ENCODE results near the gene RAD51B. TPM values are rescaled to one million over a fixed set of nuclear protein-coding genes. Genes with fewer than 3 reads are reported as not detected.

RAD51B gene
- total RNA-seq, 2 donors from 2014 or later = 22.8 to 33.8 TPM

DNA sequence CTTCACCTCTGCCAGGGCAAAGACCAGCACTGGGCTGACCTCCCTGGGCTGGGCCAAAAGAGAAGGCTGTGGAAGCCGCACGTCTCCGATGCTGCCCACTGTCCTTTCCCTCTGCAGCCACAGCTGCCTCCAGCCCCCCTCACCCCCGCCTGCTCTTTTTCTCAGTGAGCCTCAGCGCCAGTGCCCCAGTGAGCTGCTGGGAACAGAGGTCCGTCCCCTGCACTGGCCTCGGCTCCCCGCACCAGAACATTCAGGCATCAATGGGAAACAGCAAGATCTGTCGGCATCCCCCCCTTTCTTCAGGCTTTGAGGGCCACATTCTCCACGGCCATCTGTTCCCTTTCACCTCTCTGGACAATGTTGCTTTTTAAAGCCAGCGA lies 575.2 kb downstream of the RAD51B start:
- Histone ChIP-seq H3K4me1 (ENCODE audit: control insufficient read depth, insufficient read depth, low read length) (peaks cover 11% of the 10 kb centered on the region), H3K9ac (ENCODE audit: extremely low read depth, low read length, poor library complexity, severe bottlenecking) (no peak overlapping the region), H3K9me3 (ENCODE audit: control insufficient read depth, low read length) (no peaks in the 10 kb centered on the region), H3K36me3 (ENCODE audit: control insufficient read depth, insufficient read depth, low read length) (no peaks in the 10 kb centered on the region), H3K27ac (ENCODE audit: low read depth, low read length) (peak overlapping the region; percentile 88), H3K4me3 (ENCODE audit: low read length) (no peak overlapping the region), H3K27me3 (ENCODE audit: control insufficient read depth, insufficient read depth, low read length, poor library complexity, severe bottlenecking) (no peaks in the 10 kb centered on the region)
- Mint-ChIP-seq H3K4me1 (peaks cover 32% of the 10 kb centered on the region), H3K9me3 (no peaks in the 10 kb centered on the region), H3K27me3 (ENCODE audit: insufficient read depth) (no peaks in the 10 kb centered on the region), H3K27ac (no peak overlapping the region), H3K4me3 (no peak overlapping the region), H3K36me3 (ENCODE audit: low read depth) (no peaks in the 10 kb centered on the region)
- no peak for DNase-seq
- WGBS, 2 experiments (ENCODE audit: insufficient coverage in 1 of 2, insufficient read length in 1 of 2) = 34 to 73% methylated on average over 9 to 11 of the region's 11 CpGs
- TF ChIP-seq, protein P1, sequence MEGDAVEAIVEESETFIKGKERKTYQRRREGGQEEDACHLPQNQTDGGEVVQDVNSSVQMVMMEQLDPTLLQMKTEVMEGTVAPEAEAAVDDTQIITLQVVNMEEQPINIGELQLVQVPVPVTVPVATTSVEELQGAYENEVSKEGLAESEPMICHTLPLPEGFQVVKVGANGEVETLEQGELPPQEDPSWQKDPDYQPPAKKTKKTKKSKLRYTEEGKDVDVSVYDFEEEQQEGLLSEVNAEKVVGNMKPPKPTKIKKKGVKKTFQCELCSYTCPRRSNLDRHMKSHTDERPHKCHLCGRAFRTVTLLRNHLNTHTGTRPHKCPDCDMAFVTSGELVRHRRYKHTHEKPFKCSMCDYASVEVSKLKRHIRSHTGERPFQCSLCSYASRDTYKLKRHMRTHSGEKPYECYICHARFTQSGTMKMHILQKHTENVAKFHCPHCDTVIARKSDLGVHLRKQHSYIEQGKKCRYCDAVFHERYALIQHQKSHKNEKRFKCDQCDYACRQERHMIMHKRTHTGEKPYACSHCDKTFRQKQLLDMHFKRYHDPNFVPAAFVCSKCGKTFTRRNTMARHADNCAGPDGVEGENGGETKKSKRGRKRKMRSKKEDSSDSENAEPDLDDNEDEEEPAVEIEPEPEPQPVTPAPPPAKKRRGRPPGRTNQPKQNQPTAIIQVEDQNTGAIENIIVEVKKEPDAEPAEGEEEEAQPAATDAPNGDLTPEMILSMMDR (conservative IDR thresholded peaks at IDR 0.05) = no peak

DNA sequence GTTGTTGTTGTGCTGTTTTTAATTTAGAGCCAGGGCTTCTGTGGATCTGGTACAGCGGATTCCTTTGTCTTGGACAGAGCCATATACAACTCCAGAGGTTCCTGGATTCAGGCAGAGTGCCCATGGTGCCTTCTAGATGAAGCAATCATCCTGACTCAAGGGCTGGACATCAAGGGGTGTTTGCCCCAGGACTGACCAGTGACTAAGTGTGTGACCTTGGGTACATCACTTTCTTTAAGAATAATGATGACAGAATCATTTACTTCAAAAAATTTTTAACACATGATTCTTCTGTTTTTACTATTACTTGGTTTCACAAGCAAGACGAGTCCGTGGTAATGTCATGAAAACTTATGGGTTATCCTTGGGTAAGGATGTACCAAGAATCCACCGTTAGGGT lies 576.0 kb downstream of the RAD51B start:
- no peak overlapping the region for H3K4me3 ChIP-seq (ENCODE audit: low read length)
- H3K9me3 ChIP-seq (ENCODE audit: control insufficient read depth, low read length) = no peaks in the 10 kb centered on the region
- TF ChIP-seq, protein P1 (conservative IDR thresholded peaks at IDR 0.05) = no peak
- H3K27ac ChIP-seq (ENCODE audit: low read depth, low read length) = peak overlapping the region; percentile 88
- peaks cover 11% of the 10 kb centered on the region for H3K4me1 ChIP-seq (ENCODE audit: control insufficient read depth, insufficient read depth, low read length)
- H3K9me3 Mint-ChIP-seq = no peaks in the 10 kb centered on the region
- H3K36me3 Mint-ChIP-seq (ENCODE audit: low read depth) = no peaks in the 10 kb centered on the region
- peaks cover 32% of the 10 kb centered on the region for H3K4me1 Mint-ChIP-seq
- H3K4me3 Mint-ChIP-seq = no peak overlapping the region
- H3K27ac Mint-ChIP-seq = no peak overlapping the region
- DNase-seq = no peak
- H3K27me3 Mint-ChIP-seq (ENCODE audit: insufficient read depth) = no peaks in the 10 kb centered on the region
- H3K27me3 ChIP-seq (ENCODE audit: control insufficient read depth, insufficient read depth, low read length, poor library complexity, severe bottlenecking) = no peaks in the 10 kb centered on the region
- no peak overlapping the region for H3K9ac ChIP-seq (ENCODE audit: extremely low read depth, low read length, poor library complexity, severe bottlenecking)
- 88 to 93% methylated on average over 2 to 4 of the region's 4 CpGs for WGBS, 2 experiments (ENCODE audit: insufficient coverage in 1 of 2, insufficient read length in 1 of 2)
- H3K36me3 ChIP-seq (ENCODE audit: control insufficient read depth, insufficient read depth, low read length) = no peaks in the 10 kb centered on the region

DNA sequence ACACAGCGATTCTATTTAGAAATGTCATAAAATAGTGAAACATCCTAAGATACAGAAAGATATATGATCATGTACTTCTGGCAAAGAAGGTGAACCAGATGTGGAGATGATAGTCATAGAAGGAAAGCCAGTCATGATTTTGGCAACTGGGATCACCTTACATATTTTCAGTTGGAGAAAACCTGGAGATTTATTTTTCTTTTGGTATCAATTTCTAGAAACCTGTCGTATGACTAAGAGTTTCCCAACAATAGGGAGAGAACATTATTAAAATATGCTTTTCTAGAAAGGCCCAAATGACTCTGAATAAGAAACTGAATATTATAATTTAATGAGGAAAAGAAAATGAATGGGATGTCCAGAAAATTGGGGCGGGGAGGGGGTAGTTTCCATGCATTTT lies 576.9 kb downstream of the RAD51B start:
- no peaks in the 10 kb centered on the region for H3K36me3 ChIP-seq (ENCODE audit: control insufficient read depth, insufficient read depth, low read length)
- WGBS, 2 experiments (ENCODE audit: insufficient coverage in 1 of 2, insufficient read length in 1 of 2) = 96% methylated on average over 2 to 3 of the region's 3 CpGs
- H3K9me3 ChIP-seq (ENCODE audit: control insufficient read depth, low read length) = no peaks in the 10 kb centered on the region
- DNase-seq = no peak
- no peak overlapping the region for H3K27ac ChIP-seq (ENCODE audit: low read depth, low read length)
- no peak overlapping the region for H3K4me3 ChIP-seq (ENCODE audit: low read length)
- H3K4me1 ChIP-seq (ENCODE audit: control insufficient read depth, insufficient read depth, low read length) = peaks cover 11% of the 10 kb centered on the region
- Mint-ChIP-seq H3K27me3 (ENCODE audit: insufficient read depth) (no peaks in the 10 kb centered on the region), H3K36me3 (ENCODE audit: low read depth) (no peaks in the 10 kb centered on the region), H3K4me3 (no peak overlapping the region), H3K4me1 (peaks cover 32% of the 10 kb centered on the region), H3K9me3 (no peaks in the 10 kb centered on the region), H3K27ac (no peak overlapping the region)
- no peak overlapping the region for H3K9ac ChIP-seq (ENCODE audit: extremely low read depth, low read length, poor library complexity, severe bottlenecking)
- H3K27me3 ChIP-seq (ENCODE audit: control insufficient read depth, insufficient read depth, low read length, poor library complexity, severe bottlenecking) = no peaks in the 10 kb centered on the region
- TF ChIP-seq, protein P1 (conservative IDR thresholded peaks at IDR 0.05) = no peak

All from endodermal cell (in vitro differentiated cells).